Measurements from ENCODE around the gene SMURF2. TPM values are rescaled to one million over a fixed set of nuclear protein-coding genes. Genes with fewer than 3 reads are reported as not detected.

The SMURF2 gene
- total RNA-seq, 1 experiment from 2014 or later, result 127 TPM

DNA sequence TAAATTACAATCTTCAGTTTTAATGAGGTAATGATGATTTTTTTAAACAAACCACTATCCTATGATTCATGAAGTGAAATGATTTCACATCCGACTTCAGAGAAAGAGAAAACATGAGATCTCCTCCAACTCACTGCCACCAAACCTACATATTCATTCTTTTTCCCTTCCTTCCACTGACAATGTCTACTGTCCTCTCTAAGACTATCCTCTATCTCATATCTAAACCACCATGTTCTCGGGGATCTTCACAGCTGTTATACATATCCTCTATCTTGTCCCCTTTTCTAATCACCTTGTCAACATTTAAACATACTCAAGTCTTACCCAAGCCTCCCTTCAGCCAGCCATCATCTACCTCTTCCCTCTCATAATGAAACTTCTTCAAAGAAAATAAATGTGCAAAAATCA, 53.5 kb downstream of the SMURF2 start (continued):
- TF ChIP-seq, protein P1, sequence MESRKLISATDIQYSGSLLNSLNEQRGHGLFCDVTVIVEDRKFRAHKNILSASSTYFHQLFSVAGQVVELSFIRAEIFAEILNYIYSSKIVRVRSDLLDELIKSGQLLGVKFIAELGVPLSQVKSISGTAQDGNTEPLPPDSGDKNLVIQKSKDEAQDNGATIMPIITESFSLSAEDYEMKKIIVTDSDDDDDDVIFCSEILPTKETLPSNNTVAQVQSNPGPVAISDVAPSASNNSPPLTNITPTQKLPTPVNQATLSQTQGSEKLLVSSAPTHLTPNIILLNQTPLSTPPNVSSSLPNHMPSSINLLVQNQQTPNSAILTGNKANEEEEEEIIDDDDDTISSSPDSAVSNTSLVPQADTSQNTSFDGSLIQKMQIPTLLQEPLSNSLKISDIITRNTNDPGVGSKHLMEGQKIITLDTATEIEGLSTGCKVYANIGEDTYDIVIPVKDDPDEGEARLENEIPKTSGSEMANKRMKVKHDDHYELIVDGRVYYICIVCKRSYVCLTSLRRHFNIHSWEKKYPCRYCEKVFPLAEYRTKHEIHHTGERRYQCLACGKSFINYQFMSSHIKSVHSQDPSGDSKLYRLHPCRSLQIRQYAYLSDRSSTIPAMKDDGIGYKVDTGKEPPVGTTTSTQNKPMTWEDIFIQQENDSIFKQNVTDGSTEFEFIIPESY (IDR thresholded peaks at IDR 0.05; ENCODE audit: extremely low read depth, insufficient replicate concordance, low read length), result no peak
- no peak for TF ChIP-seq EZH2 (IDR thresholded peaks at IDR 0.05)
- no peak for TF ChIP-seq FOSL1 (IDR thresholded peaks at IDR 0.05; ENCODE audit: low read depth)
- TF ChIP-seq POLR2A (IDR thresholded peaks at IDR 0.05; ENCODE audit: borderline replicate concordance, extremely low read depth, insufficient read depth, insufficient read length), result no peak

DNA sequence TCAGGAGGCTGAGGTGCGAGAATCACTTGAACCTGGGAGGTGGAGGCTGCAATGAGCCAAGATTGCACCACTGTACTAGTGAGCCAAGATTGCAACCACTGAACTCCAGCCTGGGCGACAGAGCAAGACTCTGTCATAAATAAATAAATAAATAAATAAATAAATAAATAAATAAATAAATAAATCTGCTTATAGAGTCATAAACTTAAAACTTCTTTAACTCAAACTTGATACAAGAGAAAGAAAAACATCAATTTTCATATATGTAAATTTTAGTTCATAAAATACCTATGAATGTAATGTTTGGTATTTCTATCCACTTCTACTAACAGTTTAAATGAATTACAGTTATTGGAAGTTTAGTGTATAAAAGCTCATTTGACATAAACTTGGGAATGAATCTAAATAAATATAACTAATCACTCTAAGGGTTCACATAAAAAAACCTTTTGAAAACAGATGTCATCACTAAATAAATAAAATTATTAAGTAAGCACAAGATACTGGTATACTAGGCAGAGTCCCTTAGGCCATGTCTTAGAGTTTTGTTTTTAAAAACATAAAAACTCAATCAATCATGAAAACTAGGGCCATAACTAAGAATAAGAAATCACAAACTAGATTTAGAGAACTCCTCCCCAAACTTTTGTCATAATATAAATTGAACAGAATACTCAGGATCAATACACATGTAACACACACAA, 54.1 kb downstream of the SMURF2 start:
- BruUV-seq (replicated peaks), result no TSS peak
- ATAC-seq (no peak), DNase-seq (ENCODE audit: low read depth, low spot score) (no peak)
- H3K9ac ChIP-seq (ENCODE audit: low read length), result no peak overlapping the region
- no peak overlapping the region for H3K4me3 ChIP-seq (replicated peaks in 1 of 2; ENCODE audit: low read depth in 1 of 2, low read length in 2 of 2)
- peaks cover 29% of the 10 kb centered on the region for H4K20me1 ChIP-seq (ENCODE audit: insufficient read depth)
- no peak overlapping the region for H3K4me2 ChIP-seq (ENCODE audit: low read length)
- no peaks in the 10 kb centered on the region for H3K27me3 ChIP-seq (ENCODE audit: insufficient read depth, low read length)
- H3K36me3 ChIP-seq (ENCODE audit: control insufficient read depth in 1 of 2, insufficient read depth in 2 of 2, low read length in 2 of 2), result no peaks in the 10 kb centered on the region
- CTCF ChIA-PET, result no interaction called here
- POLR2A ChIA-PET, result interaction anchor here (2.0 kb wide), 1 partner anchor 100 kb away, joined by 4 read pairs; no protein-coding TSS in a partner anchor
- no peak overlapping the region for H3K27ac ChIP-seq (ENCODE audit: low read depth, low read length)
- no peaks in the 10 kb centered on the region for H3K9me2 ChIP-seq (ENCODE audit: insufficient read depth)
- H3K79me2 ChIP-seq (ENCODE audit: insufficient read depth, low read length), result peaks cover 95% of the 10 kb centered on the region
- TF ChIP-seq RAD21 (IDR thresholded peaks at IDR 0.05; ENCODE audit: low read depth), result no peak
- no peak for TF ChIP-seq ELF1 (IDR thresholded peaks at IDR 0.05; ENCODE audit: borderline replicate concordance, low read depth)
- TF ChIP-seq POLR2AphosphoS5 (IDR thresholded peaks at IDR 0.05; ENCODE audit: low read depth, low read length), result no peak
- TF ChIP-seq, protein P2, sequence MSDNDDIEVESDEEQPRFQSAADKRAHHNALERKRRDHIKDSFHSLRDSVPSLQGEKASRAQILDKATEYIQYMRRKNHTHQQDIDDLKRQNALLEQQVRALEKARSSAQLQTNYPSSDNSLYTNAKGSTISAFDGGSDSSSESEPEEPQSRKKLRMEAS (IDR thresholded peaks at IDR 0.05), result no peak
- no peak for TF ChIP-seq TCF7L2 (IDR thresholded peaks at IDR 0.05; ENCODE audit: borderline replicate concordance, extremely low read depth, insufficient read depth, insufficient read length)
- no peak for TF ChIP-seq ZFX (IDR thresholded peaks at IDR 0.05)
- TF ChIP-seq, protein P3, sequence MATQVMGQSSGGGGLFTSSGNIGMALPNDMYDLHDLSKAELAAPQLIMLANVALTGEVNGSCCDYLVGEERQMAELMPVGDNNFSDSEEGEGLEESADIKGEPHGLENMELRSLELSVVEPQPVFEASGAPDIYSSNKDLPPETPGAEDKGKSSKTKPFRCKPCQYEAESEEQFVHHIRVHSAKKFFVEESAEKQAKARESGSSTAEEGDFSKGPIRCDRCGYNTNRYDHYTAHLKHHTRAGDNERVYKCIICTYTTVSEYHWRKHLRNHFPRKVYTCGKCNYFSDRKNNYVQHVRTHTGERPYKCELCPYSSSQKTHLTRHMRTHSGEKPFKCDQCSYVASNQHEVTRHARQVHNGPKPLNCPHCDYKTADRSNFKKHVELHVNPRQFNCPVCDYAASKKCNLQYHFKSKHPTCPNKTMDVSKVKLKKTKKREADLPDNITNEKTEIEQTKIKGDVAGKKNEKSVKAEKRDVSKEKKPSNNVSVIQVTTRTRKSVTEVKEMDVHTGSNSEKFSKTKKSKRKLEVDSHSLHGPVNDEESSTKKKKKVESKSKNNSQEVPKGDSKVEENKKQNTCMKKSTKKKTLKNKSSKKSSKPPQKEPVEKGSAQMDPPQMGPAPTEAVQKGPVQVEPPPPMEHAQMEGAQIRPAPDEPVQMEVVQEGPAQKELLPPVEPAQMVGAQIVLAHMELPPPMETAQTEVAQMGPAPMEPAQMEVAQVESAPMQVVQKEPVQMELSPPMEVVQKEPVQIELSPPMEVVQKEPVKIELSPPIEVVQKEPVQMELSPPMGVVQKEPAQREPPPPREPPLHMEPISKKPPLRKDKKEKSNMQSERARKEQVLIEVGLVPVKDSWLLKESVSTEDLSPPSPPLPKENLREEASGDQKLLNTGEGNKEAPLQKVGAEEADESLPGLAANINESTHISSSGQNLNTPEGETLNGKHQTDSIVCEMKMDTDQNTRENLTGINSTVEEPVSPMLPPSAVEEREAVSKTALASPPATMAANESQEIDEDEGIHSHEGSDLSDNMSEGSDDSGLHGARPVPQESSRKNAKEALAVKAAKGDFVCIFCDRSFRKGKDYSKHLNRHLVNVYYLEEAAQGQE (IDR thresholded peaks at IDR 0.05; ENCODE audit: low read depth), result no peak
- TF ChIP-seq, protein P1 (IDR thresholded peaks at IDR 0.05; ENCODE audit: extremely low read depth, insufficient replicate concordance, low read length), result no peak
- no peak for TF ChIP-seq CBX3 (IDR thresholded peaks at IDR 0.05; ENCODE audit: low read depth)
- TF ChIP-seq ZNF274 (IDR thresholded peaks at IDR 0.05; ENCODE audit: low read depth, low read length), result no peak
- TF ChIP-seq SP1 (IDR thresholded peaks at IDR 0.05; ENCODE audit: low read depth), result no peak
- no peak for TF ChIP-seq EZH2phosphoT487 (IDR thresholded peaks at IDR 0.05; ENCODE audit: borderline replicate concordance)
- TF ChIP-seq EGR1 (IDR thresholded peaks at IDR 0.05; ENCODE audit: low read depth), result no peak
- no peak for TF ChIP-seq CEBPB (IDR thresholded peaks at IDR 0.05; ENCODE audit: low read depth)
- TF ChIP-seq JUND (IDR thresholded peaks at IDR 0.05), result no peak
- RAD21 ChIA-PET (ENCODE audit: low non-redundant PET in 1 of 2, low total read pairs in 2 of 2, uncharacterized antibody in 2 of 2, unreplicated experiment in 2 of 2), result no interaction called here
- no peak overlapping the region for H2AFZ ChIP-seq (ENCODE audit: low read depth, low read length, poor library complexity, severe bottlenecking)
- intact Hi-C loops (cut with micrococcal nuclease), result no loop called here
- no peaks in the 10 kb centered on the region for H3K9me3 ChIP-seq (ENCODE audit: control insufficient read depth in 1 of 2, insufficient read depth in 1 of 2, low read depth in 1 of 2, low read length in 2 of 2)
- H3K4me1 ChIP-seq (ENCODE audit: control insufficient read depth in 1 of 2, insufficient read depth in 2 of 2, low read length in 2 of 2), result peaks cover 3 to 15% of the 10 kb centered on the region in 2 experiments; a peak in 3 of 4 replicates

Measured in HCT116 (cell line).